Non-pigmented ciliary epithelial cell (primary cell): Measurements from ENCODE around the gene FMN1.

Experiments
- DNase-seq: peaks from one replicate; pipeline ENCODE4 v3.0.0-alpha.2; 2010; ENCODE audit warnings: low read depth

FMN1 gene, protein sequence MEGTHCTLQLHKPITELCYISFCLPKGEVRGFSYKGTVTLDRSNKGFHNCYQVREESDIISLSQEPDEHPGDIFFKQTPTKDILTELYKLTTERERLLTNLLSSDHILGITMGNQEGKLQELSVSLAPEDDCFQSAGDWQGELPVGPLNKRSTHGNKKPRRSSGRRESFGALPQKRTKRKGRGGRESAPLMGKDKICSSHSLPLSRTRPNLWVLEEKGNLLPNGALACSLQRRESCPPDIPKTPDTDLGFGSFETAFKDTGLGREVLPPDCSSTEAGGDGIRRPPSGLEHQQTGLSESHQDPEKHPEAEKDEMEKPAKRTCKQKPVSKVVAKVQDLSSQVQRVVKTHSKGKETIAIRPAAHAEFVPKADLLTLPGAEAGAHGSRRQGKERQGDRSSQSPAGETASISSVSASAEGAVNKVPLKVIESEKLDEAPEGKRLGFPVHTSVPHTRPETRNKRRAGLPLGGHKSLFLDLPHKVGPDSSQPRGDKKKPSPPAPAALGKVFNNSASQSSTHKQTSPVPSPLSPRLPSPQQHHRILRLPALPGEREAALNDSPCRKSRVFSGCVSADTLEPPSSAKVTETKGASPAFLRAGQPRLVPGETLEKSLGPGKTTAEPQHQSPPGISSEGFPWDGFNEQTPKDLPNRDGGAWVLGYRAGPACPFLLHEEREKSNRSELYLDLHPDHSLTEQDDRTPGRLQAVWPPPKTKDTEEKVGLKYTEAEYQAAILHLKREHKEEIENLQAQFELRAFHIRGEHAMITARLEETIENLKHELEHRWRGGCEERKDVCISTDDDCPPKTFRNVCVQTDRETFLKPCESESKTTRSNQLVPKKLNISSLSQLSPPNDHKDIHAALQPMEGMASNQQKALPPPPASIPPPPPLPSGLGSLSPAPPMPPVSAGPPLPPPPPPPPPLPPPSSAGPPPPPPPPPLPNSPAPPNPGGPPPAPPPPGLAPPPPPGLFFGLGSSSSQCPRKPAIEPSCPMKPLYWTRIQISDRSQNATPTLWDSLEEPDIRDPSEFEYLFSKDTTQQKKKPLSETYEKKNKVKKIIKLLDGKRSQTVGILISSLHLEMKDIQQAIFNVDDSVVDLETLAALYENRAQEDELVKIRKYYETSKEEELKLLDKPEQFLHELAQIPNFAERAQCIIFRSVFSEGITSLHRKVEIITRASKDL (N-terminal part only)

DNA sequence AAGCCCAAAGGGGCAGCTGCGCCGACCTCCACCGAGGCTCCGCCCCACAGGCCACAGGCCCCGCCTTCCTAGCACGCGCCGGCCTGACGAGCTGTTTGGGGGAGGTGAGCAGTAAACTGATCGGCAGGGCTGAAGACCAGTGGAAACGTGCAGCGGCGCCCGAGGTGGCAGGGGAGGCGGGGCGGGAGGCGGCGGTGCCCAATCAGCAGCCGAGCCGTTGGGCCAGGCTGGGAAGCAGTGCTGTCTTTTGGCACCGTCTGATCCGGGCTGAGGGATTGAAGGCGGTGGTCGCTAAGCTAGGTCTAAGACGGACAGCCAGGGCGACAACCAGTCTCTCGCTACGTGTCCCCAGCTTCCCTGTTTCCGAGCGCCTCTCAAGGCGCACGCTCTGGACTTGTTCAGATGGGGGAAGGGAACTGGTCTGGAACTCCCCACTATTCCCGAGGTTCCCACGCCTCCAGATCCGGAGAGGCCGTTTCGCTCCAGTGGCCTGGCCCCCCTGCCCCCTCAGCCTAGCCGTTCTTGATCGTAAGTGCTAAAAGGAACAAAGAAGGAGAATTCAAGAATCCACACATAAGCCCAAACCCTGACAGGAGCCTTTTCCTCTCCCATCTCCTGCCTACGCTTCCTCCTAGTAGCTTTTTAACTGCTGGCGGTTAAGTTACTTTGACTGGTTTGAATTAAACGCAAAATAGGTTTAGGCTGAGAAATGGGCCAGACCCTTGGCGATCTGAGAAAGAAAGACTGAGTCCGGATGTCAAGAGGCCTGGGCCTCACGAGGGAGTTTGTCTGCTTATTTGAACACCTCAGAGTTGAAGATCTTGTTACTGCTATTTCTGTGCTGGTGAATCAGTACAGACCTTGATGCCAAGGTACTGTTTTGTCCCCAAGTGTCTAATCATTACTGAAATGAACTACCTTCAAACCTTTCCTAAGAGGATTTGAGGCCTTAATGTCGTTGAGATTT is at the start of gene FMN1:
Gene FMN1 (minus strand): TSS at position 11 of the 967 bp plus-strand sequence. CDS start 39,800 bp downstream, outside the sequence.
- peak; percentile 66 for DNase-seq

- DNase-seq, result peak; percentile 45
Observed at GRCh38 chr15:33243869-33244268, 49.4 kb upstream of the FMN1 start.

DNA sequence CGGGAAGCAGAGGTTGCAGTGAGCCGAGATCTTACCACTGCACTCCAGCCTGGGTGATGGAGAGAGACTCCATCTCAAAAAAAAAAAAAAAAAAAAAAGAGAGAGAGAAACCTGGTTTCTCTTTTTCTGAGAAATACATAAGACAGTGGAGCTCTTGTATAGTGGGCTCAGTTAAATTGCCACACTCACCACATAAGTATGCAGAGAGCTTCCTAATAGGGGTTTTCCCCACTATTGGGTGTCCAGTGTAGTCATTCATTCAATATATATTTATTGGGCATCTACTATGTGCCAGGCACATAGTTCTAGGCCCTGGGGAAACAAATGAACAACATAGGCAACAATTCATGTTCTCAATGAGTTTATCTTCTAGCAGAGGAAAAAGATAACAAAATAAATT is 48.9 kb upstream of the FMN1 start:
- DNase-seq, result no peak

DNA sequence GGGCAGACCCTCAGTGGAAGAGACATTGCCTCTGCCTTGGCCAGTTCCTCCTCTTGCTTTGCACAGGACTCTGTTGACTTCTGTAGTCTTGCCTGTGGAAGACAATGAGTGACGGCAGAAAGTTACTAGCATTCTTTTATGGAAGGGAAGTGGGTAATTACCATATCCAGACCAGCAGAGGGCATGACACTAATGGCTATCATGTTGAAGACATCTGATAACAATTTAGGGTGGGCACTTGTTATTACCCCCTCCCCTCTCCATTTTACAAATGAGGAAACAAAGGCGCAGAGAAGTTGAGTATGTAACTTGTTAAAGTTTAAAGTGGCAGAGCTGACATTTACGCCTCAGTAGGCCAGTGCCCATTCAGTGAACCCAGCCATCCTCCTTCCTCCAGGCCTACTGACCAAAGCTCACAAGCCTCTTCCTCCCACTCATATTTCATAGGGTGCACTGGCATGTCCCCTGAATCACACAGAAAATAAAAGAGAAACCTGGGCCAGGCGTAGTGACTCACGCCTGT is 48.2 kb upstream of the FMN1 start:
- DNase-seq, result no peak

- DNase-seq, result no peak
Observed at GRCh38 chr15:33242165-33242564, 47.7 kb upstream of the FMN1 start.

GRCh38 chr15:33236841-33237509 is 42.5 kb upstream of the FMN1 start:
- no peak for DNase-seq

- DNase-seq, result no peak
Observed at GRCh38 chr15:33234020-33234461, 39.5 kb upstream of the FMN1 start.

DNA sequence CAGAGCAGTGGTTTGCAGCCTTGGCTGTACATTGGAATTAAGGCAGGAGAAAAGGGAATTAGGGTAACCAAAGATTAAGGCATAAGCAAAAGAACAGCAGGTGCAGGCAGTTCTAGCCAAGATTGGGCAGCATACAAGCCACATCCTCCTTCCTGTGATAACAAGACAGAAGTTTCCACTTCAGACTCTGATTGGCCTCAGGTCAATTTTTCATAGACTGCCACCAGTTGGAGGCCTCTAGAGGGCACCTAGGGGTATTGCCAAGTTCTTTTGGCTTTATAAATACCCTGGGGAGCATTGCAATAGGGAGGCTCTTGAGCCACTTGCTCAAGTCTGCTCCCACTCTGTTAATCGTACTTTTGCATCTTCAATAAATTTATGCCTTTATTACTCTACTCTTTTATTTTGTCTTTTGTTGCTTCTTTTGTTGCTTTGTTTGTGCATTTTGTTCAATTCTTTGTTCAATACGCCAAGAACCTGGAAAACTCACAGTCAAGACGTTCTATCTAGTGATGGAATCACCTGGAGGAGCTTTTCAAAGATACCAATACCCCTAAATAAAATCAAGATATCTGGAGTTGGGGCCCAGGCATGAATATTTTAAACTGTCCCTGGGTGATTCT is 32.2 kb upstream of the FMN1 start:
- DNase-seq, result no peak

DNA sequence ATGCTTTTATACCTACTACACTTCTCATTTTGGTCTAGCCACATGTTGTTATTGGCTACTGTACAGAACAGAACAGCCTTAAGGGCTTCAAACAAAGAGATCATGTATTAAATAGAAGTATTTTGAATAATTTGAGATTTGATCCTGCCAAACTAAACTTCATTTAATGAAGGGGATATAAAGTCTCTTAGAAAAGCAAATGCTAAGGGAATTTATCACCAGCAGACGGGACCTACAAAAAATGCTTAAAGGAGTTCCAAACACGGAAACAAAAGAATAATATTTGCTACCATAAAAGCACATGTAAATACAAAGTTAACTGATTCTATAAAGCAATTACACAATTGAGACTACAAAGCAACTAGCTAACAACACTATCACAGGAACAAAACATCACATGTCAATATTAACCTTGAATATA is 23.6 kb upstream of the FMN1 start:
- DNase-seq, result no peak

DNA sequence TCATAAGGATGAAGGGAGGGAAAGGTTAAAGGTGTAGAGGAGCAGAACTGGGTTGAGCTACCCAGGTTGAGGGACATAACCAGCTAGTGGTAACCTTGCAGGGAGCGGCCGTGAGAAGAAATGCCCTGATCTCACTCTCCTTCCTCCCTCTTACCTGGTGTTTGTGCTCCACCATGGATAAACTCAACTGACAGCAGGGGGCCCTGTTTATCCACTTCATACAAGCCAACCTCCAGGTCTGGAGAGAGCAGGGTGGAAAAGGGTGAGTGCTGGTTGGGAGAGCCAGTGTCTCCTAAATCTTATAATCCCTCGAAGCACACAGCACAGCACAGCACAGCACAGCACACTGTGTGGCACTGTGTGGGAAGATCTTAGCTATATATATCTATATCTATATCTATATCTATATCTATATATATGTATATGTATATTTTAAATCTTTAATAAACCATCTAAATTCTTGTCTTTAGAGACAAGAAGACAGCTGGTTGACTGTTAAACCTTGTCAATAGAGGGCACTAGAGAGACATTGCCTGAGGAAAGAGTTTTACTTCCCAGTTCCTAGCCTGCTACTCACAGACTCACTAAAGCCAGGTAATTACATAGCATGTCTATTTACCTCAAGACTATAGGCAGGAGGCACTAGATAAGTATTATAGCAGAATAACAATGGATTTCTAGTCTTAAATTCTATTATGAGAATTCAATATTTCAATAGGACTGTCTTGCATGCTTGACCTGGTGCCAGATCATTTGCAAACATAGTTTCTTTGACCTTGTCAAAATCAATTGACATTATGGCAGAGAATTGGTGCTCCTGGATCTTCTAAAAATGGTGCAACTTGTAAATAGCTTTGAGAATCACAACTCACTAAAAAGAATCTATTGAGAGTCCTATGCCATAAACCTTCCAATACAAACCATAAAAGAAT is 21.7 kb upstream of the FMN1 start:
- no peak for DNase-seq

GRCh38 chr15:33211176-33211808 is 16.8 kb upstream of the FMN1 start:
- no peak for DNase-seq

DNA sequence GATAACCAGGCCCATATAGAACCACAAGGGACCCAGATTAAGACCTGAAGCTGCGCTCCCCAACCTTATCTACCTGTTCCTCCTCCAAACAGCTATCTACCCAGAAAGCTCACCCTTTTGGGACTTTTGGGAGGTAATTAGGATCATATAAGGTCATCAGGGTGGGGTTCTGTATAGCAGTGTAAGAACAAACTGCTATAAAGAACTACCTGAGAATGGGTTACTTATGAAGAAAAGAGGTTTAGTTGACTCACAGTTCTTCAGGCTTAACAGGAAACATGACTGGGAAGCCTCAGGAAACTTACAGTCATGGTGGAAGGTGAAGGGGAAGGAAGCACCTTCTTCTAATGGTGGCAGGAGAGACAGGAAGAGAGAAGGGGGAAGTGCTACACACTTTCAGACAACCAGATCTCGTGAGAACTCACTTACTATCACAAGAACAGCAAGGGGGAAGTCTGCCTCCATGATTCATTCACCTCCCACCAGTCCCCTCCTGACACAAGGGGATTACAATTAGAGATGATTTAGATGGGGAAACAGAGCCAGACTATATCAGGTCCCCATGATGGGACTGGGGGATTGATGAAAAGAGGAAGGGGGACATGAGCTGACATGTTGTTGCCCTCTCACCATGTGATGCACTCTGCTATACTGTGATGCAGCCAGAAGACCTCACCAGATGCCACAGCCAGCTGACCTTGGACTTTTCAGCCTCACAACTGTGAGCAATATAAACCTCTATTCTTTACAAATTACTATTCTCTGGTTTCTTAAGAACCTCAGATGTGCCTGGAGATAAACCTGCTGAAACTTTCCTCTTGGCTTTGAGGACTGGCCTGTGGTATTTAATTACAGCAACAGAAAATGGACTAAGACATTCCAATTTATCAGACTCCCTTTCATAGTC is 15.3 kb upstream of the FMN1 start:
- DNase-seq, result no peak

DNA sequence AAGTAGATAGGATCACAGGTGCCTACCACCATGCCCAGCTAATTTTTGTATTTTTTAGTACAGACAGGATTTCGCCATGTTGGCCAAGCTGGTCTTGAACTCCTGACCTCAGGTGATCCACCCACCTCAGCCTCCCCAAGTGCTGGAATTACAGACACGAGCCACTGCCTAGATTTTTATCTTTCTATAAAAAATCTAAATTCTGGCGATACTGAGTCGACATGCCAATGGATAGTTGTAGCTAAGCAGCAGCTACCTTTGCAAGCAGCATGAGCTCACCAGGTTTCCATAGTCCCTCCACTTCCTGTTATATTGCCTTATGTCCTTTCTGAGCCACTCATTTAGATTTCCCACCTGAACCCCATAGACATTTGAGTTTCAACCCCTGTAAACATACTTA is 13.1 kb upstream of the FMN1 start:
- DNase-seq, result no peak

GRCh38 chr15:33206366-33206765 is 11.9 kb upstream of the FMN1 start:
- no peak for DNase-seq

DNA sequence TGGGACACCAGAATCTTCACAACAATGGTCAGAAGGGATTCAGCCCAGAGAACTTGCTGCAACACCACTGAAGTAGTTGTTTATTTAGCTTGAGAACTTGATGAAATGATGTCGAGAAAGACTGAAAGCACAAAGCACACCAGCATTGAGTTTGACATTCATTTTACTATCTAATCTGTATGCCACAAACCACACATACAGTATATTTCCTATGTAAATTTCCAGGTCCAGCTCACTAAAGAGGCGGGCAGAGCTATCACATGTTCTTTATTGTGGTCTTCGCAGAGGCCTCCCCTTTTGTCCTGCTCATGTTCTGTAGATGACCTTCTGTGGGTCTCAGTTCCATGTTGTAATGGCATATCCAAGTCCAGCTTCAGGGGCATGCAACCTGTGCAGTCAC is 10.4 kb upstream of the FMN1 start:
- DNase-seq, result no peak

- DNase-seq, result no peak
Observed at GRCh38 chr15:33204087-33204486, 9.6 kb upstream of the FMN1 start.
